Measurements from ENCODE around the gene ABCD4. TPM values are rescaled to one million over a fixed set of nuclear protein-coding genes. Genes with fewer than 3 reads are reported as not detected.

The ABCD4 gene
- total and polyA plus RNA-seq, 2 of the 4 experiments (the other 2 are of a cell fraction), result 12.2 to 20.4 TPM

GRCh38 chr14:74265301-74265965 is 37.3 kb downstream of the ABCD4 start:
- Histone ChIP-seq H3K36me3 (ENCODE audit: control insufficient read depth, insufficient read depth, low read length) (no peaks in the 10 kb centered on the region), H4K5ac (ENCODE audit: low read depth, low read length) (no peak overlapping the region), H3K14ac (replicated peaks; ENCODE audit: low read depth, low read length) (no peak overlapping the region), H3K27ac (ENCODE audit: insufficient read depth, low read length) (no peak overlapping the region), H3K23ac (ENCODE audit: low read depth, low read length) (no peak overlapping the region), H3K9me3 (ENCODE audit: control insufficient read depth, insufficient read depth, low read length) (no peaks in the 10 kb centered on the region), H3K79me1 (ENCODE audit: low read depth in 1 of 2, low read length in 2 of 2) (no peaks in the 10 kb centered on the region), H3K18ac (ENCODE audit: low read depth, low read length) (no peak overlapping the region), H3K9ac (ENCODE audit: low read depth, low read length) (no peak overlapping the region), H3K4me3 (ENCODE audit: insufficient read depth, low read depth, low read length) (no peak overlapping the region), H3K9me1 (ENCODE audit: insufficient read depth, low read length) (peaks cover 6% of the 10 kb centered on the region; the same call in 1 of the 2 replicates), H2BK15ac (ENCODE audit: low read depth, low read length) (no peak overlapping the region), H2AK9ac (replicated peaks; ENCODE audit: low read depth, low read length, poor library complexity) (no peak overlapping the region), H3K56ac (ENCODE audit: extremely low read depth, insufficient read depth, low read length) (no peak overlapping the region), H4K91ac (ENCODE audit: insufficient read depth, low read depth, low read length) (no peak overlapping the region), H3K4me1 (ENCODE audit: control insufficient read depth, insufficient read depth, low read length) (no peaks in the 10 kb centered on the region), H4K8ac (ENCODE audit: low read depth in 2 of 2, low read length in 2 of 2) (no peak overlapping the region), H3K4me2 (ENCODE audit: low read depth, low read length) (no peak overlapping the region), H2BK5ac (ENCODE audit: low read depth, low read length, poor library complexity, severe bottlenecking) (no peak overlapping the region), H3K27me3 (ENCODE audit: control insufficient read depth, insufficient read depth, low read length) (peaks cover 20% of the 10 kb centered on the region), H4K20me1 (ENCODE audit: insufficient read depth, low read length) (no peaks in the 10 kb centered on the region), H2AFZ (replicated peaks; ENCODE audit: low read length, poor library complexity) (no peak overlapping the region), H2AK5ac (ENCODE audit: low read depth, low read length) (no peak overlapping the region), H2BK120ac (ENCODE audit: low read depth, low read length) (no peak overlapping the region), H2BK20ac (ENCODE audit: low read depth, low read length) (no peak overlapping the region), H3K4ac (ENCODE audit: low read depth, low read length) (no peak overlapping the region)
- BruUV-seq (replicated peaks), result no TSS peak
- TF ChIP-seq MAFK (IDR thresholded peaks at IDR 0.05; ENCODE audit: low read depth, low read length), result no peak
- no peak for TF ChIP-seq RAD21 (IDR thresholded peaks at IDR 0.05; ENCODE audit: low read length)
- TF ChIP-seq NFE2L2 (IDR thresholded peaks at IDR 0.05; ENCODE audit: low read depth, low read length), result no peak
- no peak for ATAC-seq (ENCODE audit: low read depth)
- DNase-seq, result no peak
- CTCF ChIA-PET, result no interaction called here
- intact Hi-C loops (cut with micrococcal nuclease), result no loop called here
- POLR2A ChIA-PET (ENCODE audit: unreplicated experiment), result no interaction called here
- dilution Hi-C loops (cut with HindIII; ENCODE audit: low sequenced_read_pairs, unreplicated experiment), result no loop called here
- 72% methylated on average over 9 of the region's 13 CpGs; no CpG with 5 or more reads in 1 of the 2 experiments for WGBS, 2 experiments (ENCODE audit: extremely low coverage in 2 of 2, insufficient read length in 1 of 2)
- in situ Hi-C loops (cut with MboI; ENCODE audit: low sequenced_read_pairs), result no loop called here

Data from IMR-90 (cell line).